ENCODE measurements around the gene RAB3C.

The RAB3C gene

DNA sequence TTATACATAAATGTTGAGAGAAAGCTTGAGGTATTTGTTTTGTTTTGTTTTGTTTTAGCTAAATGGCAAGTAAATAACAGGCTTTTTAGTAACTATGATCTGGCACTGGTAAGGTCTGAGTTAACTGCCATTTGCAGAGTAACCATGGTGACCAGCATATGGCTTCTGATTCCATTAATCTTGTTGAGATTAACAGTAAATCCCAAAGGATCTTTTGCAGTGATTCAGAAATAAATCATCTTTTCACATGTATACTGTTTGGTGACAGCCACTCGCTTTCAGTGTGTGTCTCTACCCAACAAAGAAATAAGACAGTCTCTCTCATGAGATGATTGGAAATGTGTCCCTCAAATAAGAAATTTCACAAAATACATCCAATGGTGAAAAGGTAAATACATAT, 235.6 kb downstream of the RAB3C start:
- no peak for DNase-seq (ENCODE audit: extremely low spot score)
- CTCF ChIA-PET = interaction anchor here (1.1 to 5.2 kb wide), 3 partner anchors 8 to 31 kb away, joined by 3 to 22 read pairs (median 3); no protein-coding TSS in a partner anchor
- TF ChIP-seq CTCF (IDR thresholded peaks at IDR 0.05; ENCODE audit: control extremely low read depth, extremely low read depth, low read depth, missing control alignments) = no peak
- POLR2A ChIA-PET = no interaction called here

- DNase-seq (ENCODE audit: extremely low spot score) = no peak
- ChIA-PET POLR2A (no interaction called here), CTCF (interaction anchor here (1.5 to 1.6 kb wide), 2 partner anchors 19 to 25 kb away, joined by 3 read pairs; no protein-coding TSS in a partner anchor)
- no peak for TF ChIP-seq CTCF (IDR thresholded peaks at IDR 0.05; ENCODE audit: control extremely low read depth, extremely low read depth, low read depth, missing control alignments)
Observed at GRCh38 chr5:58825441-58825840, 242.6 kb downstream of the RAB3C start.

GRCh38 chr5:58825899-58826298, 243.0 kb downstream of the RAB3C start:
- TF ChIP-seq CTCF (IDR thresholded peaks at IDR 0.05; ENCODE audit: control extremely low read depth, extremely low read depth, low read depth, missing control alignments) = no peak
- POLR2A ChIA-PET = no interaction called here
- CTCF ChIA-PET = no interaction called here
- DNase-seq (ENCODE audit: extremely low spot score) = no peak

- POLR2A ChIA-PET = no interaction called here
- DNase-seq (ENCODE audit: extremely low spot score) = no peak
- no peak for TF ChIP-seq CTCF (IDR thresholded peaks at IDR 0.05; ENCODE audit: control extremely low read depth, extremely low read depth, low read depth, missing control alignments)
- CTCF ChIA-PET = no interaction called here
Observed at GRCh38 chr5:58827463-58827862, 244.6 kb downstream of the RAB3C start.

DNA sequence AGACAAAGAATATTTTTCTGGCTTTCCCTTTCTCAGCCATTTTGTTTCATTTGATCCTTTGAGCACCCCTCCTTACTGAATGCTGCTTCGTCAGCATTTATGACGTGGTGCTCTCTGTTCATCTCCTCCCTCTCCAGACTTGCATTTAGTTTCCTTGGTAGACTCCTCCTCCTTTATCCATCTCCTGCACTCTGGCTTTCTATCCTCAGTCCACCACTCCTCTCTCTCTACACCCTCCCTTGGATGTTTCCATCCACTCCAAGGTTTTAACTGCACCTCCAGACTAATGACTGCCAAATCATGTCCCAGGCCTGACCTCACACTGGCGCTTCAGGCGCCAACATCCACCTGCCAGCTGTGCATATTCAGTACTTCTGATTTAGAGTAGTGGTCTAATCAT, 245.4 kb downstream of the RAB3C start:
- CTCF ChIA-PET = no interaction called here
- POLR2A ChIA-PET = no interaction called here
- no peak for TF ChIP-seq CTCF (IDR thresholded peaks at IDR 0.05; ENCODE audit: control extremely low read depth, extremely low read depth, low read depth, missing control alignments)
- DNase-seq (ENCODE audit: extremely low spot score) = no peak

GRCh38 chr5:58834242-58835225, 251.7 kb downstream of the RAB3C start:
- TF ChIP-seq CTCF (IDR thresholded peaks at IDR 0.05; ENCODE audit: control extremely low read depth, extremely low read depth, low read depth, missing control alignments) = no peak
- CTCF ChIA-PET = interaction anchor here (1.0 to 3.4 kb wide), 2 partner anchors 15 kb away, joined by 3 to 14 read pairs; no protein-coding TSS in a partner anchor
- no peak for DNase-seq (ENCODE audit: extremely low spot score)
- POLR2A ChIA-PET = no interaction called here

All from GM10248 (cell line).